Duodenal mucosa (tissue), 2 donors: ENCODE results near the gene FBP2.

Experiments
- H3K27ac ChIP-seq: one replicate; pipeline ENCODE4 v1.7.0; 2013; ENCODE audit warnings: low read depth, low read length
- H3K27me3 ChIP-seq, 2 donors: one replicate each; pipeline ENCODE4 v1.7.0; 2013; ENCODE audit warnings: low read length in 2 of 2, control low read depth in 1 of 2; ENCODE audit not compliant: insufficient read depth in 2 of 2, control insufficient read depth in 1 of 2
- H3K36me3 ChIP-seq, 2 donors: one replicate each; pipeline ENCODE4 v1.7.0; 2013; ENCODE audit warnings: low read length in 2 of 2, control low read depth in 1 of 2; ENCODE audit not compliant: insufficient read depth in 2 of 2, control insufficient read depth in 1 of 2
- H3K4me1 ChIP-seq, 2 donors: one replicate each; pipeline ENCODE4 v1.7.0; 2013; ENCODE audit warnings: low read length in 2 of 2, control low read depth in 1 of 2; ENCODE audit not compliant: insufficient read depth in 2 of 2, control insufficient read depth in 1 of 2
- H3K4me3 ChIP-seq, 2 donors: one replicate each; pipeline ENCODE4 v1.7.0; 2013; ENCODE audit warnings: low read length in 2 of 2, low read depth in 1 of 2
- H3K9ac ChIP-seq, 2 donors: one replicate each; pipeline ENCODE4 v1.7.0; 2013; ENCODE audit warnings: low read length in 2 of 2, low read depth in 1 of 2
- H3K9me3 ChIP-seq, 2 donors: one replicate each; pipeline ENCODE4 v1.7.0; 2013; ENCODE audit warnings: low read length in 2 of 2, control low read depth in 1 of 2; ENCODE audit not compliant: control insufficient read depth in 1 of 2

FBP2 gene

GRCh38 chr9:94593459-94594345 is at the start of gene FBP2:
FBP2 (minus strand) TSS chr9:94593824; CDS start chr9:94593726, 98 bp downstream.
- H3K27me3 ChIP-seq = no peaks in the 10 kb centered on the region
- peaks cover 14 to 19% of the 10 kb centered on the region in 2 donors for H3K4me1 ChIP-seq
- H3K36me3 ChIP-seq = no peaks in the 10 kb centered on the region
- no peak within 1 kb of the TSS for H3K27ac ChIP-seq
- peak within 1 kb of the TSS; percentile 28 to 51 for H3K9ac ChIP-seq
- H3K9me3 ChIP-seq = no peaks in the 10 kb centered on the region
- H3K4me3 ChIP-seq = peak within 1 kb of the TSS; percentile 31 to 45

- Histone ChIP-seq H3K4me1 (peaks cover 24% of the 10 kb centered on the region in 2 donors), H3K9ac (no peak overlapping the region), H3K36me3 (no peaks in the 10 kb centered on the region), H3K4me3 (no peak overlapping the region), H3K27me3 (no peaks in the 10 kb centered on the region), H3K27ac (no peak overlapping the region), H3K9me3 (no peaks in the 10 kb centered on the region)
These were observed 49.6 kb upstream of the FBP2 start for GRCh38 chr9:94643176-94643575.

GRCh38 chr9:94642501-94642900 is 48.9 kb upstream of the FBP2 start:
- peaks cover 20 to 21% of the 10 kb centered on the region in 2 donors for H3K4me1 ChIP-seq
- no peaks in the 10 kb centered on the region for H3K9me3 ChIP-seq
- H3K36me3 ChIP-seq = no peaks in the 10 kb centered on the region
- H3K4me3 ChIP-seq = no peak overlapping the region
- no peak overlapping the region for H3K27ac ChIP-seq
- no peak overlapping the region for H3K9ac ChIP-seq
- H3K27me3 ChIP-seq = no peaks in the 10 kb centered on the region

DNA sequence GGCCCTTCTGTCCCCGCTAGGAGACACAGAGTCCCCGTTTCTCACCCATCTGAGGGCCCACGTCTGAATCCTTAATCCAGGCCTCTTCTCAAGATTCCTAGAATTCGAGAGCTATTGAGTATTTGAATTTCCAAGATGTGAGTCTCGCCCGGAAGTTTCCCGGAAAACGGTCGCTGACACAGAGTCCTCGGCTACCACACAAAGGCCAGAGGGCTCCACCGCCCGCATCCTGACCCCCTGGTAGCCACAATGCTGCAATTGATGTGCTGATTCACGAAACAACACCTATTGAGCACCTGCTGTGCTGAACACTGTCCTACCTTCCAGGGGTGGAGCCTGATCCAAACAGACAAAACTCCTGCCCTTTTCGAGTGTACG is 46.4 kb upstream of the FBP2 start:
- H3K9ac ChIP-seq = peak overlapping the region; percentile 44 to 85
- H3K36me3 ChIP-seq = no peaks in the 10 kb centered on the region
- peak overlapping the region; percentile 81 for H3K27ac ChIP-seq
- H3K9me3 ChIP-seq = no peaks in the 10 kb centered on the region
- H3K4me3 ChIP-seq = peak overlapping the region; percentile 78 to 82
- H3K27me3 ChIP-seq = no peaks in the 10 kb centered on the region
- peaks cover 20 to 23% of the 10 kb centered on the region in 2 donors for H3K4me1 ChIP-seq

GRCh38 chr9:94639061-94639998 is 45.7 kb upstream of the FBP2 start, which contains the start of gene FBP1:
FBP1 (minus strand) TSS chr9:94639518; CDS start chr9:94639310, 208 bp downstream.
- H3K27ac ChIP-seq = peak within 1 kb of the TSS; percentile 81
- no peaks in the 10 kb centered on the region for H3K27me3 ChIP-seq
- H3K4me3 ChIP-seq = peak within 1 kb of the TSS; percentile 78 to 82
- no peaks in the 10 kb centered on the region for H3K9me3 ChIP-seq
- H3K4me1 ChIP-seq = peaks cover 14 to 23% of the 10 kb centered on the region in 2 donors
- peak within 1 kb of the TSS; percentile 76 to 85 for H3K9ac ChIP-seq
- H3K36me3 ChIP-seq = no peaks in the 10 kb centered on the region

GRCh38 chr9:94638335-94639060 is 44.9 kb upstream of the FBP2 start:
- peak overlapping the region; percentile 78 to 82 for H3K4me3 ChIP-seq
- H3K9me3 ChIP-seq = no peaks in the 10 kb centered on the region
- peaks cover 9 to 19% of the 10 kb centered on the region in 2 donors for H3K4me1 ChIP-seq
- H3K36me3 ChIP-seq = no peaks in the 10 kb centered on the region
- peak overlapping the region; percentile 76 to 85 for H3K9ac ChIP-seq
- H3K27me3 ChIP-seq = no peaks in the 10 kb centered on the region
- peak overlapping the region; percentile 81 for H3K27ac ChIP-seq

DNA sequence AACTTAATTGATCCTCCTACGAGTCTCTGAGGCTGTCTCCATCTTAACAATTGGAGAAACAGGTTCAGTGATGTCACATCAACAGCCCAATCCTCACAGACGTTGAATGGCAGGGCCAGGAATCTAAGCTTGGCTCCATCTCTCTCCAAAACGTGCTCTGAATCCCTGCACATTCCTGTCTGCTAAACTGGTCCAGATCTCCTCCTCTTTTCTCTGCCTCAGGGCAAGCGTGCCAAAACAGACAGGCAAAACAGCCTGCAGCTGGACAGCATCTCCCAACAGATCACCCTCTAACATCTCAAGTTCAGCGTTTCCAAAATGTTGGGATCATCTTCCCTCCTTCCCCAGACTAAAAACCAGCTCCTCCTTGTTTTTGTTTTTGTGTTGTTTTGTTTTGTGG is 39.1 kb upstream of the FBP2 start:
- Histone ChIP-seq H3K9ac (no peak overlapping the region), H3K27me3 (no peaks in the 10 kb centered on the region), H3K4me3 (no peak overlapping the region), H3K4me1 (peaks cover 40% of the 10 kb centered on the region in 2 donors), H3K36me3 (peaks cover 0 to 3% of the 10 kb centered on the region in 2 donors), H3K27ac (no peak overlapping the region), H3K9me3 (no peaks in the 10 kb centered on the region)

DNA sequence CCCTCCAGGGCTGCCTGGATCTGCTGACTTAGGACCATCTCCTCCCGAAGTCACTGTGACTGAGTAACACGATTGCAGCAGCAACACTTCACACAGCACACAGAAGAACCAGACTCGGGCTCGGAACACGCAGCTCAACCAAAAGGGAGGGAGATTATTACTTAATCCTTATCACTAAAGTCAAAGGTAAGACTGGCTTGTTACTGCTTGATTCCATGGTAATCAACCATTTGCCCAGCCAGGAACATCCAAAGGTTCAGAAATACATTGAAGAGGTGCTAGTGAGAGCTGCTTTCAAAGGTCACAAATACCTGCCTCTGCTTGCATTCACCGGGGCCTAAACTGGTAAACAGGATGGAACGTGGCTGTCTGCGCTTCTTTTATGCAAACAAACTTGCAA is 38.0 kb upstream of the FBP2 start:
- Histone ChIP-seq H3K27me3 (no peaks in the 10 kb centered on the region), H3K4me1 (peaks cover 40 to 42% of the 10 kb centered on the region in 2 donors), H3K9me3 (no peaks in the 10 kb centered on the region), H3K9ac (peak overlapping the region; percentile 13 to 22), H3K4me3 (peak overlapping the region in 1 of 2 donors; percentile 45), H3K27ac (no peak overlapping the region), H3K36me3 (peaks cover 0 to 3% of the 10 kb centered on the region in 2 donors)

GRCh38 chr9:94630833-94631232 is 37.2 kb upstream of the FBP2 start:
- H3K27ac ChIP-seq = no peak overlapping the region

More at GRCh38 chr9:94630833-94631232, 37.2 kb upstream of the FBP2 start:
- peaks cover 40 to 42% of the 10 kb centered on the region in 2 donors for H3K4me1 ChIP-seq
- no peak overlapping the region for H3K9ac ChIP-seq
- no peaks in the 10 kb centered on the region for H3K9me3 ChIP-seq
- peaks cover 0 to 10% of the 10 kb centered on the region in 2 donors for H3K36me3 ChIP-seq
- no peak overlapping the region for H3K4me3 ChIP-seq
- no peaks in the 10 kb centered on the region for H3K27me3 ChIP-seq
